Stomach smooth muscle (tissue), 2 donors: ENCODE results near the gene TIMM44.

Experiments
- H3K27ac ChIP-seq: one replicate; pipeline ENCODE4 v1.7.0; 2013; ENCODE audit warnings: mild to moderate bottlenecking, low read length, inconsistent platforms
- H3K27me3 ChIP-seq, 2 donors: one replicate each; pipeline ENCODE4 v1.7.0; 2013; ENCODE audit warnings: low read length in 2 of 2; ENCODE audit not compliant: insufficient read depth in 2 of 2, control insufficient read depth in 1 of 2
- H3K36me3 ChIP-seq, 2 donors: one replicate each; pipeline ENCODE4 v1.7.0; 2013; ENCODE audit warnings: low read length in 2 of 2; ENCODE audit not compliant: control insufficient read depth in 2 of 2, insufficient read depth in 2 of 2
- H3K4me1 ChIP-seq: one replicate; pipeline ENCODE4 v1.7.0; 2013; ENCODE audit warnings: low read length; ENCODE audit not compliant: control insufficient read depth, insufficient read depth
- H3K4me3 ChIP-seq, 2 donors: one replicate each; pipeline ENCODE4 v1.7.0; 2013; ENCODE audit warnings: low read length in 2 of 2
- H3K9ac ChIP-seq, 2 donors: one replicate each; pipeline ENCODE4 v1.7.0; 2013; ENCODE audit warnings: low read length in 2 of 2, mild to moderate bottlenecking in 1 of 2
- H3K9me3 ChIP-seq, 2 donors: one replicate each; pipeline ENCODE4 v1.7.0; 2013; ENCODE audit warnings: low read length in 2 of 2; ENCODE audit not compliant: control insufficient read depth in 2 of 2
- donor health status: healthy.
- donor health status: Pancreatic carcinoma.

Gene TIMM44

DNA sequence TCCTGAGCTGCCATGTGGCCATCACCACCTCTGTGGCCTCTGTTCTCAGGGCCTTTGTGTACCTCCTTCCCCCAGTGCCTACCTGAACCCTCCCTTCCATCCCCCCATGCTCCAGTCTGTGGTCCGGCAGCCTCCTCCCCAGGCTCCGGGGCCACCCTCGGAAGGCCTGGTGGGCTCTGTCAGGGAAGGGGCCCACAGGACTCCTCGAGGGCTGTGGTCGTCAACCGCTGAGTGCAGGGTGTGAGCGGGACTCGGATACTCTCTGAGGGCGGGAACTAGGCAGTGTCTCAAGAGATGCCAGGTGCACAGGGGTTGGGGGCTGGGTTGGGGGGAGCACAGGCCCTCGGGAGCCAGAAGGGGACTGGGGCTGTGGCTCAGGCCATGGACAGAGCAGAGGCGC, 35.9 kb downstream of the TIMM44 start:
- peaks cover 39% of the 10 kb centered on the region for H3K4me1 ChIP-seq
- peaks cover 24 to 27% of the 10 kb centered on the region in 2 donors for H3K36me3 ChIP-seq
- H3K27ac ChIP-seq, result no peak overlapping the region
- H3K9me3 ChIP-seq, result no peaks in the 10 kb centered on the region
- no peak overlapping the region for H3K4me3 ChIP-seq
- no peaks in the 10 kb centered on the region for H3K27me3 ChIP-seq
- no peak overlapping the region for H3K9ac ChIP-seq

DNA sequence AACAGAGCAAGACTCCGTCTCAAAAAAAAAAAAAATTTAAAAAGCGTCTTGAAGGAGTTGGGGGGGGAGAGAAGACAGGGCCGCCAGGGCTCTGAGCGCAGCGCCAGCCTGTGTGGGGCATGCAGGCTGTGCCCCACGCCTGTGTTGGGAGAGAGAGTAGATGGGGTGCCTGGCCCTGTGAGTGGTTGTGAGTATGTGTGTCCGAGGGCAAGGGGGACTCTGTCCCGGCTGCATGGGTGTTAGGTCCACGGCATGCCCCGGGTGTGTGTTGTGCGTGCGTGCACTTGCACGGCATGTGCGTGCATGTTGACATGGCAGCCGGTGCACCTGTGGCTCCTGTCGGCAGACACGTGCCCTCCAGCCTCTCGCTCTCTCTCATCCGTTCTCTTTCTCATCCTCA, 36.3 kb downstream of the TIMM44 start:
- Histone ChIP-seq H3K4me1 (peaks cover 39% of the 10 kb centered on the region), H3K36me3 (peaks cover 21 to 25% of the 10 kb centered on the region in 2 donors), H3K4me3 (no peak overlapping the region), H3K9me3 (no peaks in the 10 kb centered on the region), H3K27me3 (no peaks in the 10 kb centered on the region), H3K27ac (no peak overlapping the region), H3K9ac (no peak overlapping the region)

DNA sequence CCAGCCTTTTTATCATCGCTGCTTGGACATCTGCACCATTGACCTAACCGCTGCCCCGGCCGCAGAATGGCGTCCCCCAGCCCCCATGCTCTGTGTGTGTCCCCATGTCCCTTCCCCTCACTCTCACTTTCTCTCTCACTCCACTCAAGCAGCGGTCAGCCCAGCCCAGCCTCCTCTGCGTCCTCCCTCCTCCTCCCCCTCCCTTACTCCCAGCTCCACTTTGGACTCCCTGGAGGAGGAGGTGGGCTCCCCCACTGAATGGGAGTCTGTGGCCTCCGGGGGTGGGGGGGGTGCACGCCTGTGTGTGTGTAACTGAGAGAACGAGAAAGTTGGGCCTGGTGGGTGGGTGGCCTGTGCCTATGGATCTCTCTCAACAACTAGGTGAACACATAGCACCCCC, 37.6 kb downstream of the TIMM44 start:
- Histone ChIP-seq H3K36me3 (peaks cover 12 to 13% of the 10 kb centered on the region in 2 donors), H3K9ac (no peak overlapping the region), H3K4me3 (no peak overlapping the region), H3K9me3 (no peaks in the 10 kb centered on the region), H3K27me3 (no peaks in the 10 kb centered on the region), H3K27ac (no peak overlapping the region), H3K4me1 (peaks cover 39% of the 10 kb centered on the region)

DNA sequence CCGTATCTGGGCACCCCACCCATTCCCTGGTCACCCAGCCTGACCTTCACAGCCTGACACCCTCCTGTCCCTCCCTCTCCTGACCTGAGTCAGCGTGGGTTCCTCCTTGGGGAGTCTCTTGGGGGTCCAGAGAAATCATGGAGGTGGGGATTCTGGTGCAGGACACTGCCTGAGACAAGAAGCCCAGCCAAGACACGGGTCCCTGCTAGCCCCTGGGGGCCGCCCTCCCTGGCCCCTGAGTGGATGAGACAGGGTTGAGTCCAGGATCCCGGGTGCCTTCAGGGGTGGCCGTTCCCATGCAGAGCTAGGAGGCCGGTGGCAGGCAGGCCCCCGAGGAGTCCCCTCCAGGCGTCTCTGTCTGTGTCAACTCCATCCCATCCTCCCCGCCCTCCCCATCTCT, 38.2 kb downstream of the TIMM44 start:
- Histone ChIP-seq H3K4me1 (peaks cover 39% of the 10 kb centered on the region), H3K27me3 (no peaks in the 10 kb centered on the region), H3K9ac (peak overlapping the region in 1 of 2 donors; percentile 81), H3K4me3 (peak overlapping the region in 1 of 2 donors; percentile 88), H3K27ac (no peak overlapping the region), H3K36me3 (peaks cover 6 to 7% of the 10 kb centered on the region in 2 donors), H3K9me3 (no peaks in the 10 kb centered on the region)

DNA sequence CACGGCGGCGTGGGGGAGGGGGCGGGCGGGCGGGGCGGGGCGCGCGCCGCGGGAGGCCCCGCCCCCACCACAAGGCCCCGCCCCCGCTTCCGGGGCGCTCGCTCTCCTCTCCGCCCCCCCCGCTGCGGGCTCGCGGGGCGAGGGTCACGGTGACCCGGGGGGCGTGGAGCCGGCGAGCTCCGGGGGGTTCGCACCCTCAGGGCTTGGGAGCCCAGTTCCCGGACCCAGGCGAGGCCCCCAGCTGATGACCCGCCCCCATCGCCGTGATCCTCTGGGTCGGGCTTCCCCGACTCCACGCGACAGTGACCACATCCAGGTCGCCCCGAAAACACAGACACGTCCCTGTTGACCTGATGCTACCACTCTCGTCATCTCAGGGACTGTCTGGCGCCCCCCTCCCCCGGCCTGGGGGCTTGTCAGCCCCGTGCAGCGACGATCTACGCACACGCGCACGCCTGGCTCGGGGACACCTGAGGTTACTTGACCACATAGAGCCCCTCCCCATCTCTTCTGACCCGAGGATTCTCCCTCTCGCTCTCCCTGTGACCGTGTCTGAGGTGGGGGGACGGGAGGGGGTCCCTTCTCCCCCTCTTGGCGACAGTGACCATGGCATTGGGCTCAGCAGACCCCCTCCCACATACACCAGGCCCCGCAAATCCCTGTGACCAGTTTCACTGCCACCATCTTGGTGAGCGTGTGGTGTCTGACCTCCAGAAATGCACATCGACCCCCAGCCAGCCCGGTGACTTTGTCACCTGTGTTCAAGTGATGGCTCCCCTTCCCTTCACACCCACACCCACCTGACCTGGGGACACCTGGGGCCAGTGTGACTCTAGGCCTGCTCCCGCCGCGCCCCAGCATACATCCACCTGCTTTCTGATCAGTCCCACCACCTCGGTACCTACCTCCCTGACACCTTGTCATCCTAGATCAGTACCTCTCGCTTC, 39.1 kb downstream of the TIMM44 start:
- H3K4me1 ChIP-seq, result peaks cover 39% of the 10 kb centered on the region
- peak overlapping the region; percentile 80 to 81 for H3K9ac ChIP-seq
- no peaks in the 10 kb centered on the region for H3K9me3 ChIP-seq
- peaks cover 4% of the 10 kb centered on the region in 2 donors for H3K36me3 ChIP-seq
- peak overlapping the region; percentile 58 to 88 for H3K4me3 ChIP-seq
- no peaks in the 10 kb centered on the region for H3K27me3 ChIP-seq
- no peak overlapping the region for H3K27ac ChIP-seq

DNA sequence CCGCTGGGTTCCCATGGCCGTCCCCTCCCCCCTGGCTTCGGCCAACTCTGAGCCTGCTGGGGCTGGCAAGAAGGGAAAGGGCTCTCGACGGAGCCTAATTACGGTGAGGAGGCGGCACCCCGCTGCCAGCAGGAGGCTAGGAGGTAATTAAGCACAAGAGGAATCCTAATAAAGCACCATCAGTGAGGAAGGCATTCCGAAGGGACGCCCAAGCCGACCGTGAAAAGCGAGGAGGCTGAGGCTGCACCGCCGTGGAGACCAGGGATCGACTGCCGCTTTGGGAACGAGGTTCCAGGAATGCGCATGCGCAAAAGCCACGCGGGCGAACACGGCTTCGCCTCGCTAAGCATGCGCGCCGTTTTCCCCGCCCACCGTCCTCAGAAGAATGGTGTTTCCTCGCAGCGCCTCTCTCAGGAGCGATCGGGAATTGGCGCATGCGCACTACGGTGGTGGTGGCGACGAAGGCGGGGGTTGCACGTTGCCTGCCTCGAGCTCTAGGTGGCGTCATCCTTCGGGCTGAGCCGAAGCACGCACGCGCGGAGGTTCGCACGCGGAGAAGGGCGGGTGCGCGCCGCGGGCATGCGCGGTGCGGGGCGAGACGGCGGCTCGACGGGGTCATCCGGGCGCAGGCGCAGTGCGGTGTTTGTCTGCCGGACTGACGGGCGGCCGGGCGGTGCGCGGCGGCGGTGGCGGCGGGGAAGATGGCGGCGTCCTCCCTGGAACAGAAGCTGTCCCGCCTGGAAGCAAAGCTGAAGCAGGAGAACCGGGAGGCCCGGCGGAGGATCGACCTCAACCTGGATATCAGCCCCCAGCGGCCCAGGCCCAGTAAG, 40.0 kb downstream of the TIMM44 start, which contains the start of gene MAP2K7:
Gene MAP2K7 (plus strand): TSS at position 634 of the 830 bp plus-strand sequence. CDS start 68 bp downstream, at position 702.
- Histone ChIP-seq H3K4me1 (peaks cover 39% of the 10 kb centered on the region), H3K9ac (peak within 1 kb of the TSS; percentile 80 to 81), H3K36me3 (peaks cover 4% of the 10 kb centered on the region in 2 donors), H3K27ac (peak within 1 kb of the TSS; percentile 64), H3K9me3 (no peaks in the 10 kb centered on the region), H3K4me3 (peak within 1 kb of the TSS; percentile 67 to 88), H3K27me3 (no peaks in the 10 kb centered on the region)

DNA sequence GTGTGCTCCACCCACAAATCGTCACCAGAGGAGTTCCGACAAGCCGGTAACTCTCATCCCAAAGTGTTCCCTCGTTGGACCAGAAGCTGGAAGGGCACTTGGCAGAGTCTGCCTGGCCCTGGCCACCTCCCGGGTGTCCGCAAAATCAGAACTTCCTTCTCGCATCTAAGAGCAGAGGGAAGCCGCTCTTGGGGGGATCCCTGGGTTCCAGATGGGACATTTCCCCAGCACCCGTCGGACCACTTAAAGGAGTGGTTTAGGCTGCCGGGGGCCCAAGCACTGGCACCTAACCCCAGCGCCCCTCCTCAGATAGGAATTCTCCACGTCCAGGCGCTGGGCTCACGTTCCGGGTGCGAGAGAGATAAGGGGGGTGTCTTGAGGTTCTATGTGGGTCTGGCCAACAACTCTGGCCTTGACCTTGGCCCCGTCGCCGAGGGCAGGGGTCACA, 40.6 kb downstream of the TIMM44 start:
- Histone ChIP-seq H3K9me3 (no peaks in the 10 kb centered on the region), H3K4me1 (peaks cover 34% of the 10 kb centered on the region), H3K27ac (peak overlapping the region; percentile 64), H3K4me3 (peak overlapping the region; percentile 67 to 88), H3K27me3 (no peaks in the 10 kb centered on the region), H3K36me3 (peaks cover 4% of the 10 kb centered on the region in 2 donors), H3K9ac (peak overlapping the region; percentile 21 to 67)

DNA sequence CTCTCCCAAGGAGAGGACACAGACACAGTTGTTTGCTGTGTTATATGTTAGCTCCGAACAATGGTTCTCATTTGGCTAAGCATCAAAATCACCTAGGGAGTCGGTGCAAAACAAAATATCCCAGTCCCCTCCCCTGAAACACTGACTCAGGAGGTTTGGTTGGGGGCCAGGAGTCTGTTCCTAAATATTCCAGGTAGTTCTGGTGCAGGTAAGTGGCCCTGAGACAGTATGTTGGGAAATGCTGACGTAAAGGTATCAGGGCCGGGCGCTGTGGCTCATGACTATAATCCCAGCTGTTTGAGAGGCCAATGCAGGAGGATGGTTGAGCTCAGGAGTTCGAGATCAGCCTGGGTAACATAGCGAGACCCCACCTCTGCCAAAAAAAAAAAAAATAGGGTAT, 42.1 kb downstream of the TIMM44 start:
- Histone ChIP-seq H3K27me3 (no peaks in the 10 kb centered on the region), H3K9me3 (no peaks in the 10 kb centered on the region), H3K4me3 (no peak overlapping the region), H3K27ac (no peak overlapping the region), H3K9ac (no peak overlapping the region), H3K4me1 (peaks cover 27% of the 10 kb centered on the region), H3K36me3 (peaks cover 2 to 4% of the 10 kb centered on the region in 2 donors)

DNA sequence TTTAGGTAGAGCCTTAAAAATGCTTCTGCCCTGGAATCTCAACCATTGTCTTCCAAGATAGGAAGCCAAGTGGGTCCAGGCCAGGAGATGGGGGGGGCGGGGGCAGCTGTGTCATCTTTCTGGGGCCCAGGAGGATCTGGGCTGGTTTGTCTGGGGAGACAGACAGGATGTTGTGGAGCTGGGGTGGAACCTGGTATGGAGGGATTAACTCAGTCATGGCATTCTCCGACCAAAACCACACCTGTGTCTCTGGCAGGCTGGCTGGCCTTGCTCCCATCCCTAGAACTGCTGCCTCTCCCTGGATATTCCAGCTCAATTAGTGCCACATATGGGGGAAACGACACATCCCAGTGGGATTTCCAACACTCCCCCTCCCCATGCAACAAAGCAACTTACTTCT, 42.5 kb downstream of the TIMM44 start:
- Histone ChIP-seq H3K9me3 (no peaks in the 10 kb centered on the region), H3K36me3 (peaks cover 0 to 2% of the 10 kb centered on the region in 2 donors), H3K9ac (no peak overlapping the region), H3K27me3 (no peaks in the 10 kb centered on the region), H3K4me1 (peaks cover 25% of the 10 kb centered on the region), H3K4me3 (no peak overlapping the region), H3K27ac (no peak overlapping the region)

DNA sequence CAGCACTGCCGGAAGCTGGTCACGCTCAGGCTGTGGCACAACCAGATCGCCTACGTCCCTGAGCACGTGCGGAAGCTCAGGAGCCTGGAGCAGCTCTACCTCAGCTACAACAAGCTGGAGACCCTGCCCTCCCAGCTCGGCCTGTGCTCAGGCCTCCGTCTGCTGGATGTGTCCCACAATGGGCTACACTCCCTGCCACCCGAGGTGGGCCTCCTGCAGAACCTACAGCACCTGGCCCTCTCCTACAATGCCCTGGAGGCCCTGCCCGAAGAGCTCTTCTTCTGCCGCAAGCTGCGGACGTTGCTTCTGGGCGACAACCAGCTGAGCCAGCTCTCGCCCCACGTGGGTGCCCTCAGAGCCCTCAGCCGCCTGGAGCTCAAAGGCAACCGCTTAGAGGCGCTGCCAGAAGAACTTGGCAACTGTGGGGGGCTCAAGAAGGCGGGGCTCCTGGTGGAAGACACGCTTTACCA, 43.0 kb downstream of the TIMM44 start:
- H3K27me3 ChIP-seq, result peaks cover 0 to 2% of the 10 kb centered on the region in 2 donors
- H3K36me3 ChIP-seq, result no peaks in the 10 kb centered on the region
- peaks cover 20% of the 10 kb centered on the region for H3K4me1 ChIP-seq
- H3K4me3 ChIP-seq, result no peak overlapping the region
- H3K27ac ChIP-seq, result no peak overlapping the region
- H3K9me3 ChIP-seq, result no peaks in the 10 kb centered on the region
- no peak overlapping the region for H3K9ac ChIP-seq
